ENCODE data around the gene IMPA2.
"Not testable (repeated sequence)": the region's sequence is repeated elsewhere in the genome, so short reads cannot be mapped to it uniquely, and the experiment has no call there.

DNA sequence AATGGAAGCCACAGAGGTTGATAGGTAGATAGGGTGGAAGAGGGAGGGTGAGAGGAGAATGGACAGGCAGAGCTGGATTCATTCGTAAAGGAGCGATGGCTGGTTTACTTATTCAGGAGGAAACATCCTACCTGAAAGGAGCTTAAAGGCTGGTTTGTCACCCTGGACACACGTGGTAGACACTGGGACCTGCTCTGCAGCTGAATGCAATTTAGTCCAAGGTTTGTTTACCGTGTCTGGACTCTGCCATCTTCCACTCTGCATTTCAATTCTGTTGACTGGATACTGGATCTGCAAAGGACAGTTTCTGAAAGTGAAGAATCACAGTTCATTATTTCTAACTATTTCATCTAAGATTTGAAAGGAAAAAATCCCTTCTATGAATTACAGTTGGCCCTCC, 96.7 kb downstream of the IMPA2 start:
- TF ChIP-seq, protein P1, sequence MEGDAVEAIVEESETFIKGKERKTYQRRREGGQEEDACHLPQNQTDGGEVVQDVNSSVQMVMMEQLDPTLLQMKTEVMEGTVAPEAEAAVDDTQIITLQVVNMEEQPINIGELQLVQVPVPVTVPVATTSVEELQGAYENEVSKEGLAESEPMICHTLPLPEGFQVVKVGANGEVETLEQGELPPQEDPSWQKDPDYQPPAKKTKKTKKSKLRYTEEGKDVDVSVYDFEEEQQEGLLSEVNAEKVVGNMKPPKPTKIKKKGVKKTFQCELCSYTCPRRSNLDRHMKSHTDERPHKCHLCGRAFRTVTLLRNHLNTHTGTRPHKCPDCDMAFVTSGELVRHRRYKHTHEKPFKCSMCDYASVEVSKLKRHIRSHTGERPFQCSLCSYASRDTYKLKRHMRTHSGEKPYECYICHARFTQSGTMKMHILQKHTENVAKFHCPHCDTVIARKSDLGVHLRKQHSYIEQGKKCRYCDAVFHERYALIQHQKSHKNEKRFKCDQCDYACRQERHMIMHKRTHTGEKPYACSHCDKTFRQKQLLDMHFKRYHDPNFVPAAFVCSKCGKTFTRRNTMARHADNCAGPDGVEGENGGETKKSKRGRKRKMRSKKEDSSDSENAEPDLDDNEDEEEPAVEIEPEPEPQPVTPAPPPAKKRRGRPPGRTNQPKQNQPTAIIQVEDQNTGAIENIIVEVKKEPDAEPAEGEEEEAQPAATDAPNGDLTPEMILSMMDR (conservative IDR thresholded peaks at IDR 0.05; ENCODE audit: low read length) = not testable (repeated sequence)
- not testable (repeated sequence) for TF ChIP-seq EZH2phosphoT487 (IDR thresholded peaks at IDR 0.05; ENCODE audit: borderline replicate concordance)
